Activated CD4-positive, alpha-beta T cell treated with anti-CD3 and anti-CD28 coated beads, Interleukin-2, amount 50 U/mL, for 24 hours (primary cell): Measurements from ENCODE around the gene ARRB1.
"Not testable (repeated sequence)": the region's sequence is repeated elsewhere in the genome, so short reads cannot be mapped to it uniquely, and the experiment has no call there.

Source experiments
- DNase-seq, 2 donors: peaks; one replicate each; pipeline ENCODE4 v3.0.0-alpha.2; 2020; ENCODE audit warnings: low read depth in 1 of 2, low spot score in 1 of 2

The ARRB1 gene

GRCh38 chr11:75276186-75276585 lies 75.3 kb downstream of the ARRB1 start:
- no peak for DNase-seq

- peak; percentile 20 to 49 for DNase-seq
These were observed 75.9 kb downstream of the ARRB1 start for GRCh38 chr11:75275581-75275980.

GRCh38 chr11:75274716-75275115 lies 76.7 kb downstream of the ARRB1 start:
- not testable (repeated sequence) for DNase-seq

- DNase-seq: no peak
These were observed 77.8 kb downstream of the ARRB1 start for GRCh38 chr11:75273411-75274391.

GRCh38 chr11:75272821-75273301 lies 78.6 kb downstream of the ARRB1 start:
- no peak for DNase-seq

- DNase-seq: no peak
These were observed 79.1 kb downstream of the ARRB1 start for GRCh38 chr11:75272391-75272790.

- DNase-seq: no peak
These were observed 79.7 kb downstream of the ARRB1 start for GRCh38 chr11:75271730-75272129.

GRCh38 chr11:75270896-75271418 lies 80.5 kb downstream of the ARRB1 start:
- no peak for DNase-seq

- no peak for DNase-seq
These were observed 81.6 kb downstream of the ARRB1 start for GRCh38 chr11:75269896-75270295.

- no peak for DNase-seq
These were observed 82.1 kb downstream of the ARRB1 start for GRCh38 chr11:75269367-75269660.

- DNase-seq: no peak
These were observed 82.7 kb downstream of the ARRB1 start for GRCh38 chr11:75268626-75269366.

GRCh38 chr11:75267171-75267970 lies 84.1 kb downstream of the ARRB1 start:
- no peak for DNase-seq

GRCh38 chr11:75265851-75266531 lies 85.5 kb downstream of the ARRB1 start:
- DNase-seq: no peak

GRCh38 chr11:75264971-75265370 lies 86.5 kb downstream of the ARRB1 start:
- DNase-seq: no peak

GRCh38 chr11:75264356-75264755 lies 87.1 kb downstream of the ARRB1 start:
- DNase-seq: no peak

- DNase-seq: no peak
These were observed 87.5 kb downstream of the ARRB1 start for GRCh38 chr11:75263944-75264349.

GRCh38 chr11:75262961-75263852 lies 88.3 kb downstream of the ARRB1 start:
- DNase-seq: no peak

- DNase-seq: no peak
These were observed 89.0 kb downstream of the ARRB1 start for GRCh38 chr11:75262436-75262835.

- DNase-seq: no peak
These were observed 89.5 kb downstream of the ARRB1 start for GRCh38 chr11:75261902-75262361.
